HCEC 1CT (cell line): ENCODE results near the gene STAT3.
"Not testable (repeated sequence)": the region's sequence is repeated elsewhere in the genome, so short reads cannot be mapped to it uniquely, and the experiment has no call there.

ENCODE experiments used
- DNase-seq: peaks from one replicate; pipeline ENCODE4 v3.0.0-alpha.2; 2017

Gene STAT3

GRCh38 chr17:42408061-42408460 lies 19.8 kb upstream of the STAT3 start:
- no peak for DNase-seq

- no peak for DNase-seq
These were observed 19.1 kb upstream of the STAT3 start for GRCh38 chr17:42407289-42407836.

- DNase-seq = no peak
These were observed 18.5 kb upstream of the STAT3 start for GRCh38 chr17:42406615-42407288.

DNA sequence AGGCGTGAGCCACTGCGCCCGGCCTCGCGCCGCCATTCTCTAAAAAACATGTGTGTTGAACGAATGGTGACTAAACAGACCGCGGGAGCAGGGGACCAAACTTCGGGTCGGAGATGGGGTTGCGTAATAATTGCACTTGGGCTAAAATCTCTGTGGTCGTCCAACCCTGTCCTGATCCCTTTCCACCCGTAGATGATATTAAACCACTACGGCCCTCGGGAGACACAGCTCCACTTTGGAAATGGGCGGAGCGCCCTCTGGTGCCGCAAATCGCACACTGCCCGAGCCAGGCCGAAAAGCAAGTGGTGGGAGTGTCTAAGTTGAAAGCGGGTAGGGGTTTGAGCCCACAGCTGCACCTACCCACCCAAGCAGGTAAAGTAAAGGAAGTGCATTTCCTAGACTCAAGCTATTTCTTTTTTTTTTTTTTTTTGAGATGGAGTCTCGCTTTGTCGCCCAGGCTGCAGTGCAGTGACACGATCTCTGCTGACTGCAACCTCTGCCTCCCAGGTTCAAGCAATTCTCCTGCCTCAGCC lies 17.8 kb upstream of the STAT3 start:
- peak; percentile 46 for DNase-seq

GRCh38 chr17:42405076-42405475 lies 16.8 kb upstream of the STAT3 start:
- no peak for DNase-seq

- no peak for DNase-seq
These were observed 16.2 kb upstream of the STAT3 start for GRCh38 chr17:42404326-42405055.

- DNase-seq = no peak
These were observed 14.9 kb upstream of the STAT3 start for GRCh38 chr17:42403150-42403549.

- DNase-seq = no peak
These were observed 13.9 kb upstream of the STAT3 start for GRCh38 chr17:42402117-42402516.

DNA sequence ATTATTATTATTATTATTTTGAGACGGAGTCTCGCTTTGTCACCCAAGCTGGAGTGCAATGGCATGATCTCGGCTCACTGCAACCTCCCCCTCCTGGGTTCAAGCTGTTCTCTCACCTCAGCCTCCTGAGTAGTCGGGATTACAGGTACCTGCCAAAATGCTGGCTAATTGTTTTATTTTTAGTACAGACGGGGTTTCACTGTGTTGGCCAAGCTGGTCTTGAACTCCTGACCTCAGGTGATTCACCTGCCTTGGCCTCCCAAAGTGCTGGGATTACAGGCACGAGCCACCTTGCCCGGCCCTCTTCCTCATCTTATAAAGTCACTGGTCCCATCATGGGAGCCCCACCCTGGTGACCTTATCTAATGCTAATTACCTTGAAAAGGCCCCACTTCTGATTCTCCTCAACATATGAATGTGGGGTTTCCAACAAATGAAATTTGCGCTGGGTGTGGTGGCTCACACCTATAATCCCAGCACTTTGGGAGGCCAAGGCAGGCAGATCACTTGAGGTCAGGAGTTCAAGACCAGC lies 12.7 kb upstream of the STAT3 start:
- DNase-seq = not testable (repeated sequence)

DNA sequence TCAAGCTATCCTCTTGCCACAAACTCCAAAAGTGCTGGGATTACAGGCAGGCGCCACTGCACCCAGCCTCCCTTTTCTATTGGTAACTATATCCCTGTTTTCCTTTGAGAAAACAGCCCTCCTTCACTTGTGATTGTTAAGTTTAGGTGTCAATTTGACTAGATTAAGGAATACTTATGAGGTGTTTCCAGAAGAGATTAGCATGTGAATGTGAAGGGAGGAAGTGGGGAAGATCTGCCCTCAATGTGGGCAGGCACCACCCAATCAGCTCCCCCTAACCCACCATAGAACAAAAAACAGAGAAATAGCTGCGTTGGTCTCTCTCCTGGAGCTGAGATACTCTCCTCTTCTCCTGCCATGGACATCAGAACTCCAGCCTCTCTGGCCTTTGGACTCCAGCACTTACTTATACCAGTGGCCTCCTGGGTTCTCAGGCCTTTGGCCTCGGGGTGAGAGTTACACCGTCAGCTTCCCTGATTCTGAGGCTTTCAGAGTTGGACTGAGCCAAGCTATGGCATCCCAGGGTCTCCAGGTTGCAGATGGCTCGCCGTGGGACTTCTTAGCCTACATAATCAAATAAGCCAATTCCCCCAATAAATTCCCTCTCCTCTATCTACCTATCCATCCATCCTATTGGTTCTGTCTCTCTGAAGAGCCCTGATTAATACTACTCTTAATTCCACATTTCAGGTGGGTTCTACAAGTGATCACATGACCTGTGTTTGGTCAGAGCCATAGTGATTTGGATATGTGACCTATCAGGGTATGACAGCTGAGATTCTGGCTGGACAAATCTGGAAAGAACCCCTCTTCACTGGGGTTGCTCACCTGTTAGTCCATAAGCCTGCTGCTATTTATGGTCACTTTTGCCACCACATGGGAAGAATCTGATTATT lies 12.0 kb upstream of the STAT3 start:
- no peak for DNase-seq

- no peak for DNase-seq
These were observed 10.9 kb upstream of the STAT3 start for GRCh38 chr17:42399121-42399520.

GRCh38 chr17:42395601-42396000 lies 7.4 kb upstream of the STAT3 start:
- DNase-seq = not testable (repeated sequence)

- no peak for DNase-seq
These were observed 6.6 kb upstream of the STAT3 start for GRCh38 chr17:42394838-42395237.

GRCh38 chr17:42392692-42393415 lies 4.6 kb upstream of the STAT3 start:
- no peak for DNase-seq

DNA sequence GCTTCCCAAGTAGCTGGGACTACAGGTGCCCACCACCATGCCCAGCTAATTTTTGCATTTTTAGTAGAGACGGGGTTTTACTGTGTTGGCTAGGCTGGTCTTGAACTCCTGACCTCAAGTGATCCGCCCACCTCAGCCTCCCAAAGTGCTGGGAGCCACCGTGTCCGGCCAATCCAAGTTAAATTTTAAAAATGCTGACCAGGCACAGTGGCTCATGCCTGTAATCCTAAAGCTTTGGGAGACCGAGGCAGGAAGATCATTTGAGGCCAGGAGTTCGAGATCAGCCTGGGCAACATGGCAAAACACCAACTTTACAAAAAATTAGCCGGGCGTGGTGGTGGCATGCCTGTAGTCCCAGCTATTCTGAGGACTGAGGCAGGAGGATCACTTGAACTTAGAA lies 3.2 kb upstream of the STAT3 start:
- not testable (repeated sequence) for DNase-seq

DNA sequence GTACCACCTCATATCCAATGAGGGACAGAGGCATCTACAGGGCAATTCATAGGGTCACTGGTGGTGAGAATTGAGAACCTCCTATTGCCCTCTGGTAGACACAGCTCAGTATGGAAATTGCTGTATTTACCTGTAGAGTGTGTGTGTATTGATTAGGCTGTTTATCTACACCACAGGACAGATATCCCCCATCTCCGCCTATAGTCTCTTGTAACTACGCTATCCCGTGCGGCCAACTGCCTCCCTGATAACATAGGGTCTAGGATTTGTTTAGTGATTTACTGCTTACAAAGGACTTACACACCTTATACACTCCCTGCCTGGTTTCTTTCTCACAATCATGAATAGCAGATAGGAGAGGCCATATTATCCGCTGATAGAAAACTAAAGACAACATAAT lies 1.7 kb upstream of the STAT3 start:
- DNase-seq = no peak

DNA sequence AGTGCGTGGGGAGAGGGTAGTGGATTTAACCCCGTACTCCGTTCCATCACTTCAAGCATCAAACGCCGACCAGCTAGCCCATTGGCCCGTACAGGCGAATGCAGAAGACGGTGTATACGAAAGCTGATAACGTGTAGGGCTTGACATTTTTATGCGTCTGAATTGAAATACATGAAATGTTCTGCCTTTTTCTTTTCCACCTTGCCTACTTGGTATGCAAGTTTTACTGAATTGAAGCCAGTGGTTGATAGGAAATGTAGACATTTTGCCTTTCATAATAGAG lies 834 bp upstream of the STAT3 start:
- DNase-seq = no peak

DNA sequence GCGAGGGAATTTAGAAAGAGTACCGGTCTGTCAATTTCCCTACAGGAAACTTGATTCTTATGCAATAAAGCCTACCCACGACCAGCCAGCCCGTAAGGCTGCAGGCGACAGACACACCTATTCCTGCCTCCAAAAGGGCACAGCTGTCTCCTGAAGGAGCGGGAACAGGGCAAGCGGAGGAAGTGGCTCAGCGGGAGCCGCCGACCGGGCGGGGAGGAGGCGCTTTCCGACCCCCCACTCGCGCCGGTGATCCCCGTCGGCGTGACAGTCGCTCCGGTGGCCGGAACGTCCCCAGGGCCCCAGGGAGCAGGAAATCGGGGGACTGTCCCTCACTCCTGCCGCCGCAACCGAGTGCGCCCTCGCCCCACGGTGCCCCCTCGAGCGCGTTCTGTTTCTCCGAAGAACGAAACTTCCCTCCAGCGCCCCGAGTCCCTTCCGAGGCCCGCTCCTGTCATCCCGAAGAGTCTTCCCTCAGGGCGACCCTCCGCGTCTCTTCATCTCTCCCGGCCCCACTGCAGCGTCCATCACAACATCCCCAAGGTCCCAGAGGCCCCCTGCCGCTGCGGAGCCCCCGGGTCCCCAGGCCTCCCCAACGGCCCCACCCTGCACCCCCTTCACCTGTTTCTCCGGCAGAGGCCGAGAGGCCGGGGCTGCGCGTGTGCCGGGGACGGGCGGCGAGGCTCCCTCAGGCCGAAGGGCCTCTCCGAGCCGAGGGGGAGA lies 421 bp downstream of the STAT3 start:
- peak; percentile 29 for DNase-seq

- DNase-seq = peak; percentile 22
These were observed 1.2 kb downstream of the STAT3 start for GRCh38 chr17:42386777-42387657.

- no peak for DNase-seq
These were observed 6.3 kb downstream of the STAT3 start for GRCh38 chr17:42381898-42382297.

GRCh38 chr17:42380935-42381334 lies 7.3 kb downstream of the STAT3 start:
- no peak for DNase-seq
